Body of pancreas (tissue), 4 donors: ENCODE results near the gene LHFPL6. TPM values are rescaled to one million over a fixed set of nuclear protein-coding genes. Genes with fewer than 3 reads are reported as not detected.

Experiments used
- ATAC-seq: fragments of 150-250 bp; one replicate; pipeline ENCODE4 v1.9.1; 2016
- DNase-seq, 4 donors: peaks; one replicate each; pipeline ENCODE4 v3.0.0-alpha.2; 2019
- H3K27ac ChIP-seq, 4 donors: fragments of 200-600 bp; sonication (generic); 1 replicate in 3 of 4; 2 replicates in 1 of 4; pipeline versions ENCODE4 v1.5.1 to v1.6.1; 2016 to 2019; ENCODE audit warnings: mild to moderate bottlenecking in 1 of 4, mixed read lengths in 1 of 4, moderate library complexity in 1 of 4
- H3K27me3 ChIP-seq, 2 donors: fragments of 200-600 bp; sonication (generic); one replicate each; pipeline ENCODE4 v1.6.0; 2016; ENCODE audit warnings: mild to moderate bottlenecking in 1 of 2
- H3K36me3 ChIP-seq, 2 donors: fragments of 200-600 bp; sonication (generic); replicated peaks in 1 of 2; 2 replicates each; pipeline ENCODE4 v1.5.1; 2016; ENCODE audit warnings: low read depth in 2 of 2; ENCODE audit not compliant: insufficient read depth in 1 of 2
- H3K4me1 ChIP-seq: fragments of 200-600 bp; sonication (generic); one replicate; pipeline ENCODE4 v1.6.0; 2016
- H3K4me3 ChIP-seq, 2 donors: fragments of 200-600 bp; sonication (generic); 1 replicate in 1 of 2; 2 replicates in 1 of 2; pipeline ENCODE4 v1.5.1; 2016 to 2019
- H3K9me3 ChIP-seq, 3 donors: fragments of 200-600 bp; sonication (generic); 1 replicate in 2 of 3; 2 replicates in 1 of 3; pipeline ENCODE4 v1.5.1; 2016
- POLR2A ChIP-seq, 3 donors: fragments of 450-650 bp; IDR thresholded peaks; one replicate each; pipeline ENCODE4 v1.6.1; 2016; ENCODE audit warnings: antibody characterized with exemption in 3 of 3, mild to moderate bottlenecking in 2 of 3
- WGBS, 2 donors: methylation state at CpG; one replicate each; pipeline ENCODE4 v1.1.5; 2017; 5-methylcytosine and 5-hydroxymethylcytosine counted together
- intact Hi-C: fragments of 100-400 bp; cut with DNase I; formaldehyde crosslinking; loops from one replicate; pipeline ENCODE4 v1.15.1; 2023
- total RNA-seq, 2 donors: library from RNA; depleted of rRNA; stranded (reverse); fragments of >200 nt; gene quantifications; one replicate each; pipeline ENCODE4 v1.1.0, GENCODE V29; 2016
- TF ChIP-seq, protein P1 (sequence below), 7 experiments: fragments of 450-650 bp in 4 of 7; fragments of 200-600 bp in 3 of 7; sonication (generic) in 3 of 7; IDR thresholded peaks; one replicate each; pipeline ENCODE4 v1.5.1; 2016 to 2019; ENCODE audit warnings: antibody characterized with exemption in 7 of 7

LHFPL6 gene
- total RNA-seq, 2 donors from 2014 or later, result 18.4 to 30.7 TPM

GRCh38 chr13:39401046-39401705, 201.8 kb downstream of the LHFPL6 start:
- TF ChIP-seq, protein P1, sequence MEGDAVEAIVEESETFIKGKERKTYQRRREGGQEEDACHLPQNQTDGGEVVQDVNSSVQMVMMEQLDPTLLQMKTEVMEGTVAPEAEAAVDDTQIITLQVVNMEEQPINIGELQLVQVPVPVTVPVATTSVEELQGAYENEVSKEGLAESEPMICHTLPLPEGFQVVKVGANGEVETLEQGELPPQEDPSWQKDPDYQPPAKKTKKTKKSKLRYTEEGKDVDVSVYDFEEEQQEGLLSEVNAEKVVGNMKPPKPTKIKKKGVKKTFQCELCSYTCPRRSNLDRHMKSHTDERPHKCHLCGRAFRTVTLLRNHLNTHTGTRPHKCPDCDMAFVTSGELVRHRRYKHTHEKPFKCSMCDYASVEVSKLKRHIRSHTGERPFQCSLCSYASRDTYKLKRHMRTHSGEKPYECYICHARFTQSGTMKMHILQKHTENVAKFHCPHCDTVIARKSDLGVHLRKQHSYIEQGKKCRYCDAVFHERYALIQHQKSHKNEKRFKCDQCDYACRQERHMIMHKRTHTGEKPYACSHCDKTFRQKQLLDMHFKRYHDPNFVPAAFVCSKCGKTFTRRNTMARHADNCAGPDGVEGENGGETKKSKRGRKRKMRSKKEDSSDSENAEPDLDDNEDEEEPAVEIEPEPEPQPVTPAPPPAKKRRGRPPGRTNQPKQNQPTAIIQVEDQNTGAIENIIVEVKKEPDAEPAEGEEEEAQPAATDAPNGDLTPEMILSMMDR (IDR thresholded peaks at IDR 0.05), result no peak
- no peak for TF ChIP-seq POLR2A (IDR thresholded peaks at IDR 0.05)
- no peaks in the 10 kb centered on the region for H3K9me3 ChIP-seq
- no peaks in the 10 kb centered on the region for H3K4me1 ChIP-seq
- no peak for DNase-seq
- intact Hi-C loops, result no loop called here
- H3K27ac ChIP-seq, result no peak overlapping the region
- WGBS, 2 donors, result 78 to 86% methylated on average over 4 of the region's 4 CpGs
- no peaks in the 10 kb centered on the region for H3K36me3 ChIP-seq
- H3K4me3 ChIP-seq, result no peak overlapping the region
- ATAC-seq, result no peak
- H3K27me3 ChIP-seq, result no peaks in the 10 kb centered on the region

DNA sequence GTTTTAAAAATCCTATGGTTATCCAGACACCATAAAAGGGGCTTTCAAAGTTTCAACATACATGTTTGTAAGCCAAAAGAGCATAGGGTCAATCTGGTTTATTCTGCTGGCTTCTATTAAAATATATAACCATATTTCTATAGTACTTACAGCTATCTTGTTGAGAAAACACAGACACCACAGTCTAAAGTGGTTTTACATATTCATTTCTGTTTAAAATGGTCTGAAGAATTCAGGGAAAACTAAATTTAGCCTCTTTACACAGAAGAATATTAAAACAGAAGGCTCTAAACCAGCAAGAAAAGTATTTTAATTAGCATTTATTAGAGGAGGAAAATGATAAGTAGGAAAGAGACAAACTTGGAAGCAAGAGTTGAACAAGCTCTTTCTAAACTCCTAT, 203.9 kb downstream of the LHFPL6 start:
- intact Hi-C loops, result no loop called here
- Histone ChIP-seq H3K4me1 (no peaks in the 10 kb centered on the region), H3K27ac (no peak overlapping the region), H3K9me3 (no peaks in the 10 kb centered on the region), H3K4me3 (no peak overlapping the region), H3K27me3 (no peaks in the 10 kb centered on the region), H3K36me3 (no peaks in the 10 kb centered on the region)
- no peak for TF ChIP-seq POLR2A (IDR thresholded peaks at IDR 0.05)
- TF ChIP-seq, protein P1 (IDR thresholded peaks at IDR 0.05), result no peak
- ATAC-seq (no peak), DNase-seq (no peak)

GRCh38 chr13:39397896-39398265, 205.1 kb downstream of the LHFPL6 start:
- Histone ChIP-seq H3K27me3 (no peaks in the 10 kb centered on the region), H3K4me1 (no peaks in the 10 kb centered on the region), H3K36me3 (no peaks in the 10 kb centered on the region), H3K4me3 (no peak overlapping the region), H3K27ac (no peak overlapping the region), H3K9me3 (no peaks in the 10 kb centered on the region)
- no peak for DNase-seq
- intact Hi-C loops, result no loop called here
- TF ChIP-seq, protein P1 (IDR thresholded peaks at IDR 0.05), result no peak
- TF ChIP-seq POLR2A (IDR thresholded peaks at IDR 0.05), result no peak
- ATAC-seq, result no peak
- WGBS, 2 donors, result 70 to 72% methylated on average over 3 of the region's 3 CpGs

GRCh38 chr13:39397226-39397895, 205.6 kb downstream of the LHFPL6 start:
- ATAC-seq (no peak), DNase-seq (no peak)
- WGBS, 2 donors, result 68 to 71% methylated on average over 11 of the region's 11 CpGs
- TF ChIP-seq, protein P1 (IDR thresholded peaks at IDR 0.05), result no peak
- TF ChIP-seq POLR2A (IDR thresholded peaks at IDR 0.05), result no peak
- H3K4me1 ChIP-seq, result no peaks in the 10 kb centered on the region
- H3K27ac ChIP-seq, result no peak overlapping the region
- intact Hi-C loops, result no loop called here
- H3K27me3 ChIP-seq, result no peaks in the 10 kb centered on the region
- H3K4me3 ChIP-seq, result no peak overlapping the region
- no peaks in the 10 kb centered on the region for H3K9me3 ChIP-seq
- H3K36me3 ChIP-seq, result no peaks in the 10 kb centered on the region
